Raji (cell line): ENCODE results near the gene KCNQ1OT1.
A peak's percentile ranks its signal among the peaks of the same experiment; 100 is the strongest.

Source experiments
- POLR2A ChIP-seq: IDR thresholded peaks from 2 replicates; pipeline ENCODE4 v1.6.1; 2011; ENCODE audit warnings: low read depth, low read length, control low read depth; ENCODE audit not compliant: insufficient read depth

KCNQ1OT1 gene

DNA sequence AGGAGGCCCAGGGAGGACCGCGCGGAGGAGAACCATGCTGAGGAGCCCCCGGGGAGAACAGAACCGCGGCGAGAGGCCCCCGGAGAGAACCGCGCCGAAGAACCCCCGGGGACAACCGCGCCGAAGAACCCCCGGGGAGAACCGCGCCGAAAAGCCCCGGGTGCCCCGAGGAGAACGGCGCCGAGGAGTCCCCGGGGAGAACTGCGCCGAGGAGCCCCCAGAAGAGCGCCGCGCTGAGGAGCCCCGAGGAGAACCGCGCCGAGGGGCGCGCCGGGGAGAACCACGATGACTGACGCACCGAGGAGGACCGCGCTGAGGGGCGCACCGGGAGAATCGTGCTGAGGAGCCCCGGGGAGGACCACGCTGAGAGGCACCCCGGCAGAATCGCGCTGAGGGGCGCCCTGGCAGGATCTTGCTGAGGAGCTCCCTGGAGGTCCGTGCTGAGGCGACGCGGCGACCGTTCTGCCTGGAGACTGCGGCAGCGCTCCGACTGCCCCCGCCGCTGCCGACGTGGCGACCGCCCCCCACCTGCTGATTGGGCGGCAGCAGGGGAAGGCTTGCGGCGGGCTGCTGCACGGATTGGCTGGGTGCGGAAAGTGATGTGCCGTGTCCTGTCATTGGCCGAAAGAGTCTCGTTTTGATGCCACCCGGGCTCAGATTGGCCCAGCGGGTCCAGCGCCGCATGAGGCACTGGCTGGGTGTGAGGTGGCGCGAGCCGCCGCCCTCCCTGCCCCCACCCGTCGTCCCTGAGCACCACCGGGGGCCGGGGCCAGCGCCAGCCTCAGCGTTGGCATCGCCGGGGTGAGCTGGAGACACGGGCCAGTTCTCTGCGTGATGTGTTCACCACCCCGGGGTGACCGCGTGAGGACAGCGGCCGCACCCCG lies at the start of gene KCNQ1OT1:
Gene KCNQ1OT1, minus strand, starts transcription at position 464 of the 884 bp plus-strand sequence.
- TF ChIP-seq POLR2A = peak; percentile 97

DNA sequence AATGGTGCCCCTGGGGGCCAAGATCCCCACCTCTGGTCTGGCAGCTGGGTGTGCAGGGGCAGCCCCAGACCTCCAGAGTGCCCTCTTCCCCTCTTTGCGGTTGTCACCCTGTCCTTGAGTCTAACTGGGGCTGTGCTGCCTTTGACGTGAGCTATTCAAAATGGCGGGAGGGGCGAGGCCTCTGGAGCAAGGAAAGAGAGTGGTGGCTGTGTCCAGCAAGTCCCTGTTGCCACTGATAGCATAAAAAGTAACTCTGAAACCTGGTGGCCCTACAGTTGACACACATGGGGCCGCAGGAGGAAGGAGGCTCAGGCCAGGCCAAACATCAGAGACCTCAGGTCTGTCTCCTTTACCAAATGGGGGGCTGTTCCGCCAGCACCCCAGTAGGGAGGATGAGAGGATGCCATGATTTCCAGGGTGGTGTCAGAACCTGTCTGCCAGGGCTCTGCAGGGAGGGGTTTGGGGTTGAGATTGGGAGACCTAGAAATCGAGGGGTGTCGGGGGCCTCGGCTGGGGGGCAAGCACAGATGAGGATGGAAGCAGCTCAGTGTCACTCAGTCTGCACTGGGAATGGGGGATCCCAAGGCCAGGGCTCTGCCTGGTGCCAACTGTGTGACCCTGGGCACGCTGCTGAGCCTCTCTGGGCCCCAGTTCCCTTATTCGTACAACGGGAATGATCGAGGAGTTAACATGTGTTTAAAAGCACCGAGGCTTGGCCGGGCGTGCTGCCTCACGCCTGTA lies 49.2 kb upstream of the KCNQ1OT1 start:
- TF ChIP-seq POLR2A = no peak

DNA sequence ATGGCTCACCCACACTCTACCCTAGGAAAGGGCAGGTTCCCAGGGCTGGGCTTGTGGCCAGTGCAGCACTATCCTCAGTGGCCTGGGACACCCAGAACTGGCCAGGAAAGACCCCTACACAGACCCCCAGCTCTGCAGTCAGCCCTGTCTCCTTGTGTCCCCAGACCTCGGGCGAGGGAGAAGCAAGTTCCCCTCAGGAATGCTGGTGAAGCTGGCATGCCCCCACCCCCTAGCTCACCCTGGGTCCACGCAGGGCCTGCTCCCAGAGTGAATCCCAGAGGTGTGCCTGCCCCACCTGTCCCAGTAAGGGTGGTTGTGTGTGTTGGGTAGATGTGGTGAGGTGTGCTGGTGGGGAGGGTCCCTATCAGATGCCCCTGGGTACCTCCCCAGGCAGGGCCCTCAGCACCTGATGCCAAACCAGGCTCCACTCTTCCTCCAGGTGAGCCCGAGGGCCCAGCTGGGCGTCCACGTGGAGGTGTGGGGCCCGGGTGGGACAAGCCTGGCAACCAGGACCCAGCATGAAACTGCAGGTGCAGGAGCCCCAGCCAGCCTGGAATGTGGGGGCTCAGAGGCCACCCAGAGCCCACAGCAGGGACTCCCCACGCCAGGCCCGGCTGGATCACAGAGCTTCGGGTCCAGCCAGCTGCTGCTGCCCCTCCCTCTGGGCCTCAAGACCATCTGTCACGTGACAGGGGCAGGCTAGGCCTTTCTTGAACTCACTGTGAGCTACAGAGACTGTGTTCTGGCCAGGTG lies 48.4 kb upstream of the KCNQ1OT1 start:
- TF ChIP-seq POLR2A = no peak

GRCh38 chr11:2747248-2748027 lies 47.6 kb upstream of the KCNQ1OT1 start:
- TF ChIP-seq POLR2A = no peak

- TF ChIP-seq POLR2A = no peak
Observed at GRCh38 chr11:2746401-2747247, 46.8 kb upstream of the KCNQ1OT1 start.

DNA sequence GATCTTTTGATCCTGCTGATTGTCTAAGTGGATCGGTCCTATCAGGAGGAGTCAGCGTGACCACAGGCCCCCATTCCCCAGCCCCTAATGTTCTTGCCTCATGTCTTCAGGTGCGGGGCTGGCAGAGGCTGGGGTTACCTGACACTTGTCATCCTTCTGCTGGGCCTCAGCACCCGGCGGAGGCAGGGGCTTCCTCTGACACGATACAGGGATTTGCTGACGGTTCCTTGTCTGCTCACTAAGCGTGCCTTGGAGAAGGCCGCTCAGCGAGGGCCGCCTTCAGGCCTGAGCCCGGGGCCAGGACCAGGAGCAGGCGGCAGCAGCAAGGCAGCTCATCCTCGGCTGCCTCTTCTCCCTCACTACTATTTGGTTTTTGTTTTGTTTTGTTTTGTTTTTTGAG lies 45.7 kb upstream of the KCNQ1OT1 start:
- TF ChIP-seq POLR2A = no peak

DNA sequence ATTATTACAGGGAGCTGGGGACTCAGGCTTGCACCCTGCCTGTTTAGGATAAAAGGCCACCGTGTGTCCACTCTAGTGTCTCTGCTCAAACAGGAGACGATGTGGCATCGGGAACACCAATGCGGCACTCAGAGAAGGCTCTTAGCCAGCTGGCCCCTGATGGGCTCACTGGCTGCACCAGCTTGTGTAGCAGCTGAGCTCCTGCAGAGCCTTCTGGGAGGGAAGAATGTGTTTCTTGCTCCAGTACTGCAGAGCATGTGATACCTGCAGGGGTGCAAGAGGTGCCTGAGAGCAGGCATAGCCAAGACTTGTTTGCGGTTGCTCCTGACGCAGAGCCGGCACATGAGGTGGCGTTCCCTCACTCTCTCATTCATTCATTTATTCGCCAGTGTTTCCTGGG lies 44.4 kb upstream of the KCNQ1OT1 start:
- no peak for TF ChIP-seq POLR2A

DNA sequence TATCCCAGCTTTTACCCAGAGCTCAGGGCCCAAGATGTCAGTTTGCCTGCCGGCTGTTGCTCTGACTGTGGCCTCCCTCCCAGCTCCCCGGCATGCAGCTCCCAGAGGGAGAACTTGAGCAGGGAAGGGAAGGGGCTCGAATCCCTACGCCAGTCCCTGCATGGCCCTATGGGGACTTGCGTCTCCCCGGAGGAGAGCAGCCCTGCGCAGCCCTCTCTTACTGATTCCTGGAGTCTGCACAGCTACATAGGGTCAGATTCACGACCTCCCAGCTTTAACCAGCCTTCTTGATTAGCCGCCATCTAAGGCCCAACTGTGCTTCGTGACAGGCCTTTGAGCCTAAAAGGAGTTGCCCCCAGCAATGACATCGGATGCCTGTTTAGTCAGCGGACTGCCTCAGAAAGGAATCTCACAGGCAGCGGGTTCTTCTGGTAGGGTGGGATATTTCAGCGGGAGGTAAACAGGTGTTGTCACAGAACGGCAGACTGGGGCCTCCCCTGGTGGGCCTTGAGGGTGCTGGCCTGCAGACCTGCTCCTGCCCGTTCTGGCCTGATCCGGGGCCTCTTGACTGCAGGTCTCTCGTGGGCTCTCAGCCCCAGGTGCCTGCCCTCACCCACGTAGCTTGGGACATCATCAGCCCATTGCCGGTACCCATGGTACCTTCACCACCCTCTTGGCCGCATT lies 43.8 kb upstream of the KCNQ1OT1 start:
- no peak for TF ChIP-seq POLR2A

DNA sequence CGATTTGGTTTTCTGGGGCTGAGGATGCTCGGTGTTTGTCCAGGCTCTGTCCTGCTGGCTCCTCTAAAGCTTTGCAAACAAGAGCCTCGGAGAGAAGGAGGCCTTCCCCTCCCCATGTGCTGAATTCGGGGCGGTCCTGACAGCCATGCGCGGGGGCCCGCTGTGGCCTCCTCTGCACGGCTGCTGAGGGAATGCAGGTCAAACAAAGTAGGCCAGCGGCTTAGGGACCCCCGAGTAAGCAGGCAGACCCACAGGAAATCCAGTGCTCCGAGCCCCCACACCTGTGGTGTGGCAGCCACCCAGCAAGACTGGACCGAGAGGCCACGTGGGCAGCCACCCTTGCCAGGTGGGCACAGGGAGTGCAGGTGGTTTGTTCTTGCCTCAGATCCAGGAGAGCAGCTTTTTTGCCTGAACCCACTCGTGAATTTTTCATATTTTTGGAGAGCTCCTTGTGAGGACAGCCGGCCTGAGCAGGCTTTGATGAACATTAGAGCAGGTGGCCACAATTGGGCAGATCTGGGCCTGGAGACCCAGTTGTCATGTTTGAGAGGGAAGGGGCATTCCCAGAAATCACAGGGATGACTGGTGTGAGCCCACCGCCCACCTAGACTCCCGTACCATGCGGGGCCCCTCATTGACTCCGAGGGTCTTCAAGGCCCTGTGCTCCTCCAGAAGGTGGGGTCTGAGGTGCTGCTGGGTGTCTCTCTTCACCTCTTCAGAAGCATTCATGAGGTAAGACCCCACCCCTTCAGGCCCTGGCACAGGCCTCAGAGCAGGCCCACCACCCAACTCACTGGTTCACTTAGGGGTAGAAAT lies 43.0 kb upstream of the KCNQ1OT1 start:
- TF ChIP-seq POLR2A = no peak

- TF ChIP-seq POLR2A = no peak
Observed at GRCh38 chr11:2742201-2742600, 42.4 kb upstream of the KCNQ1OT1 start.

GRCh38 chr11:2741377-2742131 lies 41.8 kb upstream of the KCNQ1OT1 start:
- no peak for TF ChIP-seq POLR2A

- TF ChIP-seq POLR2A = no peak
Observed at GRCh38 chr11:2741006-2741376, 41.2 kb upstream of the KCNQ1OT1 start.
